ENCODE results near the gene LIMS2.

LIMS2 gene

GRCh38 chr2:127606625-127607398 is 68.5 kb downstream of the LIMS2 start:
- no peak for DNase-seq (ENCODE audit: low read depth in 2 of 2)

- no peak for DNase-seq (ENCODE audit: low read depth in 2 of 2)
Measured at GRCh38 chr2:127605691-127606263, 69.6 kb downstream of the LIMS2 start.

- DNase-seq (ENCODE audit: low read depth in 2 of 2), result no peak
Measured at GRCh38 chr2:127604986-127605385, 70.3 kb downstream of the LIMS2 start.

GRCh38 chr2:127599211-127599610 is 76.1 kb downstream of the LIMS2 start:
- DNase-seq (ENCODE audit: low read depth in 2 of 2), result no peak

- DNase-seq (ENCODE audit: low read depth in 2 of 2), result no peak
Measured at GRCh38 chr2:127598711-127599110, 76.6 kb downstream of the LIMS2 start.

- DNase-seq (ENCODE audit: low read depth in 2 of 2), result no peak
Measured at GRCh38 chr2:127597984-127598380, 77.3 kb downstream of the LIMS2 start.

GRCh38 chr2:127597046-127597983 is 78.0 kb downstream of the LIMS2 start:
- no peak for DNase-seq (ENCODE audit: low read depth in 2 of 2)

- DNase-seq (ENCODE audit: low read depth in 2 of 2), result no peak
Measured at GRCh38 chr2:127596311-127597045, 78.9 kb downstream of the LIMS2 start.

GRCh38 chr2:127594116-127594591 is 81.2 kb downstream of the LIMS2 start:
- no peak for DNase-seq (ENCODE audit: low read depth in 2 of 2)

GRCh38 chr2:127593228-127594115 is 81.9 kb downstream of the LIMS2 start:
- DNase-seq (ENCODE audit: low read depth in 2 of 2), result no peak

GRCh38 chr2:127592761-127593227 is 82.5 kb downstream of the LIMS2 start:
- DNase-seq (ENCODE audit: low read depth in 2 of 2), result no peak

GRCh38 chr2:127591221-127591923 is 84.0 kb downstream of the LIMS2 start:
- peak; percentile 8 to 19 for DNase-seq (ENCODE audit: low read depth in 2 of 2)

GRCh38 chr2:127590386-127591190 is 84.7 kb downstream of the LIMS2 start:
- DNase-seq (ENCODE audit: low read depth in 2 of 2), result no peak

- DNase-seq (ENCODE audit: low read depth in 2 of 2), result no peak
Measured at GRCh38 chr2:127589841-127590240, 85.5 kb downstream of the LIMS2 start.

- DNase-seq (ENCODE audit: low read depth in 2 of 2), result no peak
Measured at GRCh38 chr2:127589358-127589757, 86.0 kb downstream of the LIMS2 start.

Measured in stimulated activated CD8-positive, alpha-beta memory T cell treated with anti-CD3 and anti-CD28 coated beads, Interleukin-15, amount 100 ng/mL, for 4 hours (primary cell).